Esophagus squamous epithelium (tissue), 5 donors: Measurements from ENCODE around the gene POMC. TPM values are rescaled to one million over a fixed set of nuclear protein-coding genes. Genes with fewer than 3 reads are reported as not detected.

ENCODE experiments used
- DNase-seq: peaks from one replicate; lab custom pipeline; 2025; lab: John Stamatoyannopoulos, UW
- H3K27ac ChIP-seq, 4 donors: fragments of 200-600 bp; sonication (generic); one replicate each; pipeline ENCODE4 v1.5.1; 2016 to 2019; ENCODE audit warnings: mild to moderate bottlenecking in 1 of 4
- H3K27me3 ChIP-seq, 4 donors: fragments of 200-600 bp; sonication (generic); 1 replicate in 3 of 4; 2 replicates in 1 of 4; pipeline versions ENCODE4 v1.5.1 to v1.6.0; 2017 to 2021; ENCODE audit warnings: antibody characterized with exemption in 1 of 4
- H3K36me3 ChIP-seq, 3 donors: fragments of 200-600 bp; sonication (generic); one replicate each; pipeline ENCODE4 v1.5.1; 2016 to 2019
- H3K4me1 ChIP-seq, 3 donors: fragments of 200-600 bp; sonication (generic); one replicate each; pipeline ENCODE4 v1.5.1; 2017 to 2019
- H3K4me3 ChIP-seq, 4 donors: fragments of 200-600 bp; sonication (generic); 1 replicate in 3 of 4; 2 replicates in 1 of 4; pipeline ENCODE4 v1.5.1; 2016 to 2019; ENCODE audit warnings: mild to moderate bottlenecking in 2 of 4, moderate library complexity in 1 of 4
- H3K9me3 ChIP-seq, 3 donors: fragments of 200-600 bp; sonication (generic); one replicate each; pipeline ENCODE4 v1.5.1; 2016 to 2019
- CTCF ChIP-seq, 6 experiments: fragments of 450-650 bp in 4 of 6; fragments of 200-600 bp in 2 of 6; sonication (generic) in 2 of 6; IDR thresholded peaks; one replicate each; pipeline ENCODE4 v1.5.1; 2016 to 2019; ENCODE audit warnings: antibody characterized with exemption in 6 of 6, mild to moderate bottlenecking in 4 of 6, moderate library complexity in 4 of 6
- POLR2A ChIP-seq, 4 donors: fragments of 450-650 bp; IDR thresholded peaks; one replicate each; pipeline ENCODE4 v1.6.1; 2017; ENCODE audit warnings: antibody characterized with exemption in 4 of 4, mild to moderate bottlenecking in 4 of 4, moderate library complexity in 3 of 4
- WGBS, 2 donors: methylation state at CpG; one replicate each; pipeline ENCODE4 v1.1.5; 2018; 5-methylcytosine and 5-hydroxymethylcytosine counted together
- intact Hi-C: fragments of 100-400 bp; cut with DNase I; formaldehyde crosslinking; loops from one replicate; pipeline ENCODE4 v1.15.0; 2022
- total RNA-seq, 4 donors: library from RNA; depleted of rRNA; stranded (reverse); fragments of >200 nt; gene quantifications; one replicate each; pipeline ENCODE4 v1.1.0, GENCODE V29; 2016
- donor health status: DM: yes; HTN: yes; CAD: no.

The POMC gene
- total RNA-seq, result 1 to 10 TPM in 3 of 4 donors, not detected in 1; 3.1 to 6.1 (median 3.4) TPM

- TF ChIP-seq CTCF (IDR thresholded peaks at IDR 0.05) (peak in 1 of 6 experiments; percentile 11), POLR2A (IDR thresholded peaks at IDR 0.05) (no peak)
- H3K27me3 ChIP-seq, result peaks cover 7 to 64% (median 17%) of the 10 kb centered on the region in 4 donors
- H3K9me3 ChIP-seq, result no peaks in the 10 kb centered on the region
- DNase-seq, result no peak
- WGBS, 2 donors, result 5 to 25% methylated on average over 8 to 15 of the region's 75 CpGs
- intact Hi-C loops, result no loop called here
- peak within 1 kb of the TSS in 1 of 4 donors; percentile 14 for H3K27ac ChIP-seq
- peaks cover 9 to 20% (median 12%) of the 10 kb centered on the region in 3 donors for H3K4me1 ChIP-seq
- H3K36me3 ChIP-seq, result no peaks in the 10 kb centered on the region
- H3K4me3 ChIP-seq, result peak within 1 kb of the TSS; percentile 27 to 73 (median 56)
Measured at GRCh38 chr2:25168256-25169072, at the start of gene POMC. Gene POMC (minus strand): TSS chr2:25168580. CDS start chr2:25164772, 3,808 bp downstream.

- Histone ChIP-seq H3K27ac (no peak overlapping the region), H3K27me3 (no peaks in the 10 kb centered on the region), H3K4me3 (no peak overlapping the region), H3K36me3 (no peaks in the 10 kb centered on the region), H3K9me3 (no peaks in the 10 kb centered on the region), H3K4me1 (peaks cover 7 to 11% (median 8%) of the 10 kb centered on the region in 3 donors)
- intact Hi-C loops, result no loop called here
- DNase-seq, result no peak
- WGBS, 2 donors, result 91 to 100% methylated on average over 3 of the region's 3 CpGs
- no peak for TF ChIP-seq POLR2A (IDR thresholded peaks at IDR 0.05)
- no peak for TF ChIP-seq CTCF (IDR thresholded peaks at IDR 0.05)
Measured at GRCh38 chr2:25218100-25218499, 49.7 kb upstream of the POMC start.

GRCh38 chr2:25215948-25216679, 47.7 kb upstream of the POMC start:
- DNase-seq, result peak; percentile 18

GRCh38 chr2:25215232-25215631, 46.9 kb upstream of the POMC start:
- Histone ChIP-seq H3K36me3 (no peaks in the 10 kb centered on the region), H3K9me3 (no peaks in the 10 kb centered on the region), H3K27ac (peak overlapping the region; percentile 56 to 82 (median 76)), H3K4me3 (no peak overlapping the region), H3K4me1 (peaks cover 7 to 11% (median 8%) of the 10 kb centered on the region in 3 donors), H3K27me3 (no peaks in the 10 kb centered on the region)
- WGBS, 2 donors, result 57 to 60% methylated on average over 4 to 5 of the region's 5 CpGs
- intact Hi-C loops, result no loop called here
- TF ChIP-seq POLR2A (IDR thresholded peaks at IDR 0.05) (no peak), CTCF (IDR thresholded peaks at IDR 0.05) (no peak)
- no peak for DNase-seq

More at GRCh38 chr2:25215948-25216679, 47.7 kb upstream of the POMC start:
- Histone ChIP-seq H3K4me3 (peak overlapping the region; percentile 36 to 74 (median 58)), H3K27me3 (no peaks in the 10 kb centered on the region), H3K9me3 (no peaks in the 10 kb centered on the region), H3K27ac (peak overlapping the region; percentile 56 to 82 (median 76)), H3K4me1 (peaks cover 7 to 11% (median 8%) of the 10 kb centered on the region in 3 donors), H3K36me3 (no peaks in the 10 kb centered on the region)
- intact Hi-C loops, result no loop called here
- 5 to 10% methylated on average over 13 to 34 of the region's 71 CpGs for WGBS, 2 donors
- TF ChIP-seq POLR2A (IDR thresholded peaks at IDR 0.05) (peak in 2 of 4 donors; percentile 44 to 49), CTCF (IDR thresholded peaks at IDR 0.05) (no peak)
